ENCODE results near the gene EMP1.

The EMP1 gene

DNA sequence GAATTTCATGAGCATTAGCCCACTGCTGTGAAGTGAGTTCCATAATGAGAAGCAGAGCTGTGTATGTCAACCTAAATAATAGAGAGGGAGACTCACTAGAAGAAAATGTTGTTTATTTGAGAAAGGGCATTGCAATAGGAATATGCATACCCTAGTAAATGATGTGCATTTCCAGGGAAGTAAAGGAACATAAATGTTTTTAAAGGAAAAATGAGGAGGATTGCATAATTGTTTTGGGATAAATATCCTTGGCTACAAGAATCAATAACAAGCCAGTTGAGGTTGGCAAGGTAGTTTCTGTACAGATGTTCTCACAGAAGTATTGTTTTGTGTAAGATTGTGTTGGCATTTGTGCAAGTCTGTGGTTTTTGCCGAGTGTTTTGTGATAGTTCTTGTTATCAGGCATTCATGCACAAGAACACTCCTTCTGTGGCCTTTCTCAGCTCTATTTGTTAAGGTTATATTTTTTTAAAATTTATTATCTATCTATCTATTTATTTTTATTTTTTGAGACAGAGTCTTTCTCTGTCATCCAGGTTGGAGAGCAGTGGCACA, 47.1 kb downstream of the EMP1 start:
- peak; percentile 29 for DNase-seq (ENCODE audit: low read depth)
- H3K4me3 ChIP-seq (ENCODE audit: low read depth, low read length), result no peak overlapping the region
- no peak for TF ChIP-seq CTCF (conservative IDR thresholded peaks at IDR 0.05; ENCODE audit: low read depth, low read length)

DNA sequence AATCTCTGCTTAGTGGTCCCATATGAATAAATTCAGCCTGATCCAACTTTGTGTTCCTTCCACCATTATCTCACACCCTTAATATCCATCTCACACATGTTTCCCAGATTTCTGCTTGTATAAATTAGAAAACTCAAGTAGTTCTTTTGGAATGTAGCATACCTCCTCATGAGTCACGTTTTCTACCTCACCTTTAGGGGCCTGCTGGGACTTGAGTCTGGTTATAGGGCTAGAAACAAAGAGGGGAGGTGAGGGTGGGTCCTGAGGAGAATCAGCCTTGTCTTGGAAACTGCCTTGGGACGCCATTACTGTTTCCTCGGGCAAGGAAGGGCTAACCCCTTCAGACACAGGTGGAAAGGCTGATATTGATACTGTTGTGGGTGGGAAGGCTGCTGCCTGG, 51.1 kb downstream of the EMP1 start:
- TF ChIP-seq CTCF (conservative IDR thresholded peaks at IDR 0.05; ENCODE audit: low read depth, low read length), result no peak
- DNase-seq (ENCODE audit: low read depth), result no peak
- H3K4me3 ChIP-seq (ENCODE audit: low read depth, low read length), result no peak overlapping the region

- no peak for TF ChIP-seq CTCF (conservative IDR thresholded peaks at IDR 0.05; ENCODE audit: low read depth, low read length)
- DNase-seq (ENCODE audit: low read depth), result no peak
- no peak overlapping the region for H3K4me3 ChIP-seq (ENCODE audit: low read depth, low read length)
Observed at GRCh38 chr12:13248964-13249363, 52.4 kb downstream of the EMP1 start.

GRCh38 chr12:13250416-13250815, 53.9 kb downstream of the EMP1 start:
- no peak overlapping the region for H3K4me3 ChIP-seq (ENCODE audit: low read depth, low read length)
- peak; percentile 31 for DNase-seq (ENCODE audit: low read depth)
- TF ChIP-seq CTCF (conservative IDR thresholded peaks at IDR 0.05; ENCODE audit: low read depth, low read length), result no peak

GRCh38 chr12:13251521-13251920, 55.0 kb downstream of the EMP1 start:
- TF ChIP-seq CTCF (conservative IDR thresholded peaks at IDR 0.05; ENCODE audit: low read depth, low read length), result no peak
- H3K4me3 ChIP-seq (ENCODE audit: low read depth, low read length), result no peak overlapping the region
- no peak for DNase-seq (ENCODE audit: low read depth)

GRCh38 chr12:13252024-13252423, 55.5 kb downstream of the EMP1 start:
- H3K4me3 ChIP-seq (ENCODE audit: low read depth, low read length), result no peak overlapping the region
- DNase-seq (ENCODE audit: low read depth), result no peak
- TF ChIP-seq CTCF (conservative IDR thresholded peaks at IDR 0.05; ENCODE audit: low read depth, low read length), result no peak

DNA sequence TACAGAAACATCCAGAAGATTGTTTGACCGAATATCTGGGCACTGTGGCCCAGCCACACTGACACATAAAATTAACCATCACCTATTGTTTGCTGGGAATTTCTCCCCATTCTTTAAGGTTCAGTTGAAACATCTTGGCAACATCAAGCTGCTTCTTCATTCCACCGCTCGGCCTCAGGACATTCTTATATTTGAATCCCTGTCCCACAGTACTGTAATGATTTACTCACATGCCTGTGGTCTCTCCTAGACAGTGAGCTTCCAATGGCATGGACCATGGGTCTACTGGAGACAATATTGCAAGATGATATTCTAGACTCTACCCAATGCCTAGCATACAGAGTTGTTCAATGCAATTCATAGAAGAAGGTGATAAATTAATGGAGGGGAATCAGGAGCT, 56.1 kb downstream of the EMP1 start:
- no peak overlapping the region for H3K4me3 ChIP-seq (ENCODE audit: low read depth, low read length)

More for the DNA sequence above, 56.1 kb downstream of the EMP1 start:
- DNase-seq (ENCODE audit: low read depth), result no peak
- TF ChIP-seq CTCF (conservative IDR thresholded peaks at IDR 0.05; ENCODE audit: low read depth, low read length), result no peak
